NOMO-1 treated with DMSO at 0.1 percent for 48 hours (cell line): ENCODE measurements around the gene MBNL2.
"Not testable (repeated sequence)": the region's sequence is repeated elsewhere in the genome, so short reads cannot be mapped to it uniquely, and the experiment has no call there.

Source experiments
- DNase-seq: peaks from one replicate; lab custom pipeline; 2025; ENCODE audit not compliant: unreplicated experiment; lab: John Stamatoyannopoulos, UW

The MBNL2 gene

GRCh38 chr13:97341135-97341534, 119.0 kb downstream of the MBNL2 start:
- no peak for DNase-seq

- DNase-seq, result no peak
These were observed 120.0 kb downstream of the MBNL2 start for GRCh38 chr13:97342136-97342535.

GRCh38 chr13:97342936-97343335, 120.8 kb downstream of the MBNL2 start:
- no peak for DNase-seq

- peak; percentile 19 for DNase-seq
These were observed 122.4 kb downstream of the MBNL2 start for GRCh38 chr13:97344265-97345175.

- DNase-seq, result no peak
These were observed 124.0 kb downstream of the MBNL2 start for GRCh38 chr13:97346097-97346496.

GRCh38 chr13:97346561-97347254, 124.6 kb downstream of the MBNL2 start:
- no peak for DNase-seq

- DNase-seq, result no peak
These were observed 125.3 kb downstream of the MBNL2 start for GRCh38 chr13:97347255-97347932.

GRCh38 chr13:97348569-97349100, 126.5 kb downstream of the MBNL2 start:
- no peak for DNase-seq

- not testable (repeated sequence) for DNase-seq
These were observed 129.9 kb downstream of the MBNL2 start for GRCh38 chr13:97352012-97352411.

- DNase-seq, result no peak
These were observed 130.7 kb downstream of the MBNL2 start for GRCh38 chr13:97352815-97353214.

- no peak for DNase-seq
These were observed 132.0 kb downstream of the MBNL2 start for GRCh38 chr13:97353927-97354675.

- no peak for DNase-seq
These were observed 132.7 kb downstream of the MBNL2 start for GRCh38 chr13:97354808-97355207.

GRCh38 chr13:97356592-97356991, 134.5 kb downstream of the MBNL2 start:
- DNase-seq, result no peak

GRCh38 chr13:97359181-97360057, 137.3 kb downstream of the MBNL2 start:
- peak; percentile 63 for DNase-seq

- DNase-seq, result no peak
These were observed 138.5 kb downstream of the MBNL2 start for GRCh38 chr13:97360610-97361009.

- DNase-seq, result no peak
These were observed 141.9 kb downstream of the MBNL2 start for GRCh38 chr13:97364031-97364430.

- DNase-seq, result no peak
These were observed 142.7 kb downstream of the MBNL2 start for GRCh38 chr13:97364827-97365226.

GRCh38 chr13:97366172-97366688, 144.1 kb downstream of the MBNL2 start:
- no peak for DNase-seq

GRCh38 chr13:97367016-97367822, 145.1 kb downstream of the MBNL2 start:
- DNase-seq, result no peak
